Measurements from ENCODE around the gene DDT.
"Not testable (repeated sequence)": the region's sequence is repeated elsewhere in the genome, so short reads cannot be mapped to it uniquely, and the experiment has no call there.

- TF ChIP-seq CTCF, EP300, POLR2A, POLR2AphosphoS5 (IDR thresholded peaks at IDR 0.05): not testable (repeated sequence)
These were observed 26.9 kb downstream of the DDT start for GRCh38 chr22:23947391-23947790.
